GM12878 (cell line): Measurements from ENCODE around the gene SYT12. TPM values are rescaled to one million over a fixed set of nuclear protein-coding genes. Genes with fewer than 3 reads are reported as not detected.

ENCODE experiments used
- ATAC-seq: fragments of 200-7000 bp; cut with Tn5 transposase; 3 replicates; pipeline ENCODE4 v1.9.1; 2020; ENCODE audit warnings: mild to moderate bottlenecking, moderate library complexity
- BruUV-seq: library from RNA; stranded (reverse); fragments of 400-500 nt; replicated peaks from 2 replicates; lab custom pipeline; 2021; lab: Mats Ljungman, UMichigan
- CTCF ChIA-PET: fragments of 300-600 bp; sonication (Branson Sonifier 250); formaldehyde crosslinking; extraction: SDS; loops from one replicate; lab custom pipeline; 2021; ENCODE audit warnings: inconsistent platforms; lab: Yijun Ruan, JAX
- POLR2A ChIA-PET: fragments of 350-600 bp; formaldehyde crosslinking; extraction: SDS; loops from one replicate; lab custom pipeline; 2021; ENCODE audit warnings: inconsistent platforms; lab: Charles Lee
- RAD21 ChIA-PET: fragments of 300-600 bp; sonication (Branson Sonifier 250); formaldehyde crosslinking; loops from one replicate; lab custom pipeline; 2023; ENCODE audit warnings: antibody characterized with exemption; ENCODE audit not compliant: unreplicated experiment; lab: Charles Lee
- SMC1A ChIA-PET: fragments of 300-600 bp; sonication (Branson Sonifier 250); formaldehyde crosslinking; loops from one replicate; lab custom pipeline; 2023; ENCODE audit not compliant: unreplicated experiment, uncharacterized antibody; lab: Charles Lee
- DNase-seq: peaks from one replicate; pipeline ENCODE4 v3.0.0-alpha.2; 2011; ENCODE audit warnings: low read depth, low spot score
- FAIRE-seq: peaks from 3 replicates; lab custom pipeline; 2011; peaks lifted over from hg19 to GRCh38; lab: Jason Lieb, UNC
- H2AFZ ChIP-seq: 2 replicates; pipeline ENCODE4 v1.6.0; 2011; ENCODE audit warnings: low read depth, low read length, control low read depth; ENCODE audit not compliant: control insufficient read depth
- H3K27ac ChIP-seq: 2 replicates; pipeline ENCODE4 v1.5.1; 2011; ENCODE audit warnings: control low read depth; ENCODE audit not compliant: control insufficient read depth, insufficient read depth
- H3K27me3 ChIP-seq, 2 experiments: replicated peaks in 1 of 2; 2 replicates each; pipeline versions ENCODE4 v1.6.0 to v1.6.1; 2011; ENCODE audit warnings: low read length in 1 of 2; ENCODE audit not compliant: control insufficient read depth in 2 of 2, insufficient read depth in 2 of 2
- H3K36me3 ChIP-seq, 2 experiments: 2 replicates each; pipeline ENCODE4 v1.5.1; 2011; ENCODE audit warnings: low read length in 1 of 2; ENCODE audit not compliant: control insufficient read depth in 2 of 2, insufficient read depth in 2 of 2
- H3K4me1 ChIP-seq: 2 replicates; pipeline ENCODE4 v1.6.1; 2011; ENCODE audit warnings: mild to moderate bottlenecking, low read length, moderate library complexity, mixed read lengths; ENCODE audit not compliant: control insufficient read depth, insufficient read depth
- H3K4me2 ChIP-seq: 2 replicates; pipeline ENCODE4 v1.6.0; 2011; ENCODE audit warnings: control low read depth; ENCODE audit not compliant: control insufficient read depth, insufficient read depth
- H3K4me3 ChIP-seq: fragments of 200-600 bp; sonication (generic); 2 replicates; pipeline ENCODE4 v1.5.1; 2016
- H3K79me2 ChIP-seq: 2 replicates; pipeline ENCODE4 v1.6.0; 2011; ENCODE audit warnings: low read length; ENCODE audit not compliant: control insufficient read depth, insufficient read depth
- H3K9ac ChIP-seq: 2 replicates; pipeline ENCODE4 v1.8.0; 2011; ENCODE audit warnings: low read length, control low read depth, mixed read lengths; ENCODE audit not compliant: control insufficient read depth, insufficient read depth
- H3K9me3 ChIP-seq: replicated peaks from 3 replicates; pipeline ENCODE4 v1.5.1; 2011; ENCODE audit warnings: mild to moderate bottlenecking, low read length; ENCODE audit not compliant: control insufficient read depth, insufficient read depth
- H4K20me1 ChIP-seq: 2 replicates; pipeline ENCODE4 v1.6.0; 2011; ENCODE audit not compliant: control insufficient read depth, insufficient read depth
- CTCF ChIP-seq, 3 experiments: IDR thresholded peaks in 2 of 3; conservative IDR thresholded peaks in 1 of 3; 2 replicates each; pipeline ENCODE4 v1.5.1; 2011; ENCODE audit warnings: low read depth in 3 of 3, low read length in 3 of 3, mild to moderate bottlenecking in 3 of 3, control low read depth in 2 of 3, moderate library complexity in 2 of 3, inconsistent platforms in 1 of 3, mixed read lengths in 1 of 3; ENCODE audit not compliant: control insufficient read depth in 2 of 3, insufficient read depth in 1 of 3; ENCODE audit errors: extremely low read depth in 1 of 3
- PAX8 ChIP-seq: fragments of 450-650 bp; IDR thresholded peaks from 2 replicates; pipeline ENCODE4 v1.6.1; 2017; ENCODE audit warnings: mild to moderate bottlenecking, moderate library complexity
- RAD21 ChIP-seq: IDR thresholded peaks from 2 replicates; pipeline ENCODE4 v1.6.1; 2011; ENCODE audit warnings: mild to moderate bottlenecking, low read depth, low read length, moderate library complexity; ENCODE audit not compliant: insufficient read depth
- RB1 ChIP-seq: fragments of 450-650 bp; formaldehyde crosslinking; IDR thresholded peaks from 2 replicates; pipeline ENCODE4 v1.6.1; 2017; ENCODE audit warnings: mild to moderate bottlenecking, borderline replicate concordance
- SMC3 ChIP-seq: IDR thresholded peaks from 2 replicates; pipeline ENCODE4 v1.6.1; 2011; ENCODE audit warnings: low read length, improper control_type of control experiment, borderline replicate concordance
- WGBS: methylation state at CpG from one replicate; pipeline ENCODE4 v1.1.6; 2016; ENCODE audit warnings: low lambda C conversion rate; ENCODE audit not compliant: insufficient replicate concordance, insufficient coverage; ENCODE audit errors: missing lambda C conversion rate; 5-methylcytosine and 5-hydroxymethylcytosine counted together
- in situ Hi-C: fragments of 300-500 bp; cut with MboI; formaldehyde crosslinking; loops from 9 replicates; pipeline ENCODE4 v1.14.3; 2018; ENCODE audit warnings: mixed read lengths
- intact Hi-C: fragments of 100-400 bp; cut with micrococcal nuclease; formaldehyde crosslinking; loops from one replicate; pipeline ENCODE4 v1.14.2; 2022; ENCODE audit not compliant: unreplicated experiment
- polyA plus RNA-seq, 11 experiments: library from polyadenylated mRNA; depleted of rRNA in 4 of 11; unstranded in 6 of 11; stranded (reverse) in 5 of 11; fragments of >200 nt; fragmentation: Nextera tagmentation in 4 of 11; fragmentation: Illumina TruSeq in 1 of 11; extraction: Ambion mirVana in 4 of 11; extraction: Trizol in 1 of 11; gene quantifications; 1 replicate in 1 of 11; 2 replicates in 10 of 11; pipeline versions ENCODE4 v1.2.1 to v1.2.3, GENCODE V29; 2011 to 2016; ENCODE audit warnings: inconsistent platforms in 2 of 11, missing spikeins in 2 of 11, low read depth in 1 of 11
- total RNA-seq, 4 experiments: library from RNA; depleted of rRNA in 3 of 4; stranded (reverse); fragments of >200 nt in 3 of 4; fragmentation: Illumina TruSeq in 1 of 4; extraction: Trizol in 1 of 4; gene quantifications; 2 replicates each; pipeline versions ENCODE4 v1.2.1 to v1.2.3, GENCODE V29; 2013 to 2021

Gene SYT12
- total and polyA plus RNA-seq, 10 of the 15 experiments (the other 5 are each of a cell fraction or from before 2014, with no cell fraction given): 0.02 to 2.3 (median 0.84) TPM; not detected in 1

GRCh38 chr11:67071420-67072284 lies 48.7 kb downstream of the SYT12 start:
- CTCF ChIA-PET: interaction anchor here (0.8 to 5.2 kb wide), 6 partner anchors 9 to 246 kb away, joined by 3 to 55 read pairs (median 4); no protein-coding TSS in a partner anchor
- TF ChIP-seq RAD21 (peak; percentile 46), PAX8 (no peak), CTCF (IDR thresholded peaks at IDR 0.05 in 2 of 3, conservative IDR thresholded peaks at IDR 0.05 in 1 of 3; ENCODE audit: control insufficient read depth in 2 of 3, extremely low read depth in 1 of 3, insufficient read depth in 1 of 3, low read depth in 3 of 3, low read length in 3 of 3) (peak; percentile 74 to 91 (median 85)), SMC3 (peak; percentile 64), RB1 (0 out of 2 replicates have a peak, but pooled peaks have one; percentile 33)
- Histone ChIP-seq H3K9me3 (no peaks in the 10 kb centered on the region), H3K9ac (no peak overlapping the region), H3K79me2 (no peaks in the 10 kb centered on the region), H3K4me3 (no peak overlapping the region), H3K36me3 (no peaks in the 10 kb centered on the region), H3K27me3 (no peaks in the 10 kb centered on the region; a peak in 2 of 4 replicates), H3K4me2 (0 out of 2 replicates have a peak overlapping the region, but pooled peaks have one; percentile 25), H3K4me1 (peaks cover 7% of the 10 kb centered on the region), H3K27ac (no peak overlapping the region), H4K20me1 (no peaks in the 10 kb centered on the region), H2AFZ (no peak overlapping the region)
- peak; percentile 57 for FAIRE-seq
- POLR2A ChIA-PET: interaction anchor here (0.5 kb wide), 1 partner anchor 417 kb away, joined by 3 read pairs; no protein-coding TSS in a partner anchor
- no peak for DNase-seq
- no TSS peak for BruUV-seq
- intact Hi-C loops: no loop called here
- RAD21 ChIA-PET: interaction anchor here (1.4 kb wide), 1 partner anchor 16 kb away, joined by 6 read pairs; no protein-coding TSS in a partner anchor
- peak; percentile 94 for ATAC-seq
- in situ Hi-C loops: no loop called here
- 48% methylated on average over 53 of the region's 53 CpGs for WGBS
- SMC1A ChIA-PET: no interaction called here
